HG03108 (cell line): ENCODE measurements around the gene RRBP1.
"Not testable (repeated sequence)": the region's sequence is repeated elsewhere in the genome, so short reads cannot be mapped to it uniquely, and the experiment has no call there.

ENCODE experiments used
- ATAC-seq: cut with Tn5 transposase; IDR thresholded peaks from one replicate; pipeline ENCODE4 v1.9.1; 2021; ENCODE audit warnings: moderate library complexity; ENCODE audit not compliant: unreplicated experiment

The RRBP1 gene

DNA sequence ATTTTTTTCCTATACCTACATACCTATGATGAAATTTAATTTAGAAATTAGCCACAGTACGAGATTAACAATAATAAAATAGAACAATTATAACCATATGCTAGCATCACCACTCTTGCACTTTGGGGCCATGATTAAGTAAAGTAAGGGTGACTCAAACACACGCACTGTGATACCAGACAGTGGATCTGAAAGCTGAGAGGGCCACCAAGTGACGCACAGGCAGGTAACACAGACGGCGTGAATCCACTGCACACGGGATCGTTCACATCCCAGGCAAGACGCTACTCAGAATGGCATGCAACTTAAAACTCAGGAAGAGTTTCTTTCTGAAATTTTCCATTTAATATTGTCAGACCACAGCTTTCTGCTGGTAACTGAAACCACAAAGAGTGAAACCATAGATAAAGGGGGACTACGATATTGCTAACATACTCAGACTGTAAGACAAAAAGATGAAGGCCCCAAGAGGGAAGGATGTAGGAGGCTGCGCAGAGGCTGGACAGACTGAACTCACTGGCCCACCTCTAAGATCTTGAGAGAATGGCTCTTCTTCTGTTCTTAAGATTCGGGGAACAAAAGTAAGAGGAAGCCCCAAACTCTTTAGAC is 17.9 kb downstream of the RRBP1 start:
- no peak for ATAC-seq

- no peak for ATAC-seq
These were observed 18.6 kb downstream of the RRBP1 start for GRCh38 chr20:17663486-17663885.

DNA sequence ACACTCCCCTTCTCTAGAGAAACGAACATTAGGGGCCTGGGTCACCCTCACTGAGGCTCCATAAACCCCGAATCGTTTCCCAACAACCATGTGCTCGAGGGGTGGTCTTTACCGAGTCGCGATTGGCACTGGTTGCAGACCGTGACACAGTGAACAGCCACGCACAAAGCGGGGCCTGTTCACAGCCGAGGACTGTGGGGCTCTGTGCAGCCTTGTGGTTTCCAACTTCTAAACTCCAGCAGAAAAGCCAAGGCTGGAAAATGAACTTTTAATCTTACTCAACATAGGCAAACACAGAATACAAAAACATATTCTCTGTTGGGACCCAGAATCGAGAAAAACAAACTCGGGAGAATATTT is 19.0 kb downstream of the RRBP1 start:
- no peak for ATAC-seq

DNA sequence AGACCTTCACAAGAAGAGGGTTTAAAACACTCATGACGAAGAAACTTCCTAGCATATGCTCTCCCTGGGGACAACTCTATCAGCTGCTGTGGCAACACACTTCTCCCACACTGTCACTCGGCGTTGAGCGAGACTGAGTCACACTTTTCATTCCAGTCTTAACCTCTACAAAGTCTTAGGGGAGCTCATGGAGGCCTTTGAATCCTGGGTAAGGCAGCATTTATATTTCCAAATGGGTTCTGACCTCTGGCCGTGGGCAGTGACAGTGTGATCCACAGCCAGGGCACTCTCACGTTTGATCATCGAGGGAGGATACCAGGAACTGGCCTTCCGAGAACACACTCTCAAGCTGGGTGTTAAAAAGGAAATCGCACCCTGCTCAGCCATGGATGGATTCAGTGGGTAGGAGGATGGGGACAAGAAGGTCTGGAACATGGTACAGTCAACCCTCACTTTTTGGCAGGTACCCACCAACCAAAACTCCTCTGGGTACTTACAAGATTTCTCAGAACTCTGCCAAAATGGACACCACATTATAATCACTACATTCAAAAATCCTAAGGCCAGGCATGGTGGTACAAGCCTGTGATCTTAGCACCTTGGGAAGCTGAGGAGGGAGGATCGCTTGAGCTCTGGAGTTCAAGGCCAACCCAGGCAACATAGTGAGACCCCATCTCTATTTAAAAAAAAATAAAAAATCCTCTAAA is 19.6 kb downstream of the RRBP1 start:
- no peak for ATAC-seq

DNA sequence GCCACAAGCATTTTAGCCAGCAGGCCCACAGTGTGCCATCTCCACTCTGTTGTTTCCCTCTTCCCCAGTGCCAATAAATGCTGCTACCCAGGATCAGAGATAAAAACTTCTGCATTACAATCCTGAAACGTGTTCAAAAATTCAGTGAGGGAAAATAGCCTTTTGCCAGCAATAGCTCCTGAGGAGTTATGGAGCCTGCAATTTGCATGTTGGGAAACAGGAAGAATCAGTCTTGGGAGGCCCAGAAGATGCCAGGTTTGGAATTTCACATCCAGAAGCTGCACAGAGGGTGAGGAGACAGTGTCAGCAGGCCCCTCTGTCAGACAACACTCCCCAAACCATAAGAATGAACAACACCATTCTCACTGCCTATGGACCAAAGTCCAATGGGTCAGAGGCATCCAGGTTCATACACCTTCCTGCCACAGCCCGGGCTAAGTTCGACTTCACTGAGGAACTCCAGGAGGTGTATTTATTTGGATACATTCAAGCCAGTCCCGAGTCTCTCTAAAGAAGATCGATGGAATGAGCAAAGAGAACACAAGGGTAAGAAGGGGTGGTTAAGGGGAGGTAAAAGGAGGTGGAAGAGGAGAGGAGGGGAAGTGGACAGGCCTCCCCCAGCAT is 20.8 kb downstream of the RRBP1 start:
- ATAC-seq, result no peak

DNA sequence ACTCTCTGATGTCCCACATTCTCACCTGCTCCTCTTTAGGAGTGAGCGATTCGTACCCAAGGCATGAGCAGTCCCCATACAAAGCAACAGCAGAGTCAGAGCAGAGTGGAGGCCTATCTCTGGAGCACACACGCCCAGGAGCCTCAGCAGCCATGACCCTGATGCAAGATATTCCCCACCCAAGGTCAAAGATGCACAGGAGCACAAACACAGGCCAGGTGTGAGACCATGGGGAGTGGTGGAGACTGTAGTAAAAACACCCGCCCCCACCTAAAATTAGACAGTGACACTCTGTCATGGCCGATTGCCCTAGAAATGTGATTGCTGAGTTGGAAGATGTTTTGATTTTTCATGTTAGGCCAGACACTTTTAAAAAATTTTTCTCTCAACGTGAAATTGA is 21.4 kb downstream of the RRBP1 start:
- no peak for ATAC-seq

DNA sequence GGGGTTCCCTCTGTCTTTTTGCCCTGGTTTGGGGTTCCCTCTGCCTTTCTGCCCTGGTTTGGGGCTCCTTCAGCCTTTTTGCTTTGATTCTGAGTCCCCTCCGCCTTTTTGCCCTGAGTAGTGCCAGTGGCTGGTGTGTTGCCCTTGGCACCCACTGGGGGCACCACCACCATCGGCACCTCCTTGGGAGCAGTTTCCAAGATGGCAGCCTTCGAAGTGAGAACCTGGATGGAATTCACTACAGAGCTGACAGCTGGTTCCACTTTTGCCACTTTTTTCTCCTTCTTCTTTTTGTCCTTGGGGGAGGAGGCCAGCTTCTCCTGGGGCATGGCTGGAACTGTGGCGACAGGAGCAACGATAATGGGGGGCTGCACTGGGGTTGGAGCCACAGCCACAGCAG is 22.2 kb downstream of the RRBP1 start:
- ATAC-seq, result no peak

DNA sequence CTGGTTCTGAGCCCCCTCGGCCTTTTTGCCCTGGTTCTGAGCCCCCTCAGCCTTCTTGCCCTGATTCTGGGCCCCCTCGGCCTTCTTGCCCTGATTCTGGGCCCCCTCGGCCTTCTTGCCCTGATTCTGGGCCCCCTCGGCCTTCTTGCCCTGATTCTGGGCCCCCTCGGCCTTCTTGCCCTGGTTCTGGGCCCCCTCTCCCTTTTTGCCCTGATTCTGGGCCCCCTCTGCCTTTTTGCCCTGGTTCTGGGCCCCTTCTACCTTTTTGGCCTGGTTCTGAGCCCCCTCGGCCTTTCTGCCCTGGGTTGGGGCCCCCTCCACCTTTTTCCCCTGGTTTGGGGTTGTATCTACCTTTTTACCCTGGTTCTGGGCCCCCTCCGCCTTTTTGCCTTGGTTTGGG is 22.7 kb downstream of the RRBP1 start:
- not testable (repeated sequence) for ATAC-seq

DNA sequence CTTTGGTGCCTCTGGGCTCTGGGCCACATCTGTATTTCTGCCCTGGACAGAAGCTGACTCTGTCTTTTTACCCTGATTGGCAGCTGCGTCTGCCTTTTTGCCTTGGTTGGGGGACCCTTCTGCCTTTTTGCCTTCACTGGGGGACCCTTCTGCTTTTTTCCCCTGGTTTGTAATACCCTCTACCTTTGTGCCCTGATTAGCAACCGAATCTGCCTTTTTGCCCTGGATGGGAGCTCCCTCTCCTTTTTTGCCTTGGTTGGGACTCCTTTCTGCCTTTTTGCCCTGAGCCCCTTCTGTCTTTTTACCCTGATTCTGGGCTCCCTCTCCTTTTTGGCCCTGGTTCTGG is 23.4 kb downstream of the RRBP1 start:
- ATAC-seq, result no peak

DNA sequence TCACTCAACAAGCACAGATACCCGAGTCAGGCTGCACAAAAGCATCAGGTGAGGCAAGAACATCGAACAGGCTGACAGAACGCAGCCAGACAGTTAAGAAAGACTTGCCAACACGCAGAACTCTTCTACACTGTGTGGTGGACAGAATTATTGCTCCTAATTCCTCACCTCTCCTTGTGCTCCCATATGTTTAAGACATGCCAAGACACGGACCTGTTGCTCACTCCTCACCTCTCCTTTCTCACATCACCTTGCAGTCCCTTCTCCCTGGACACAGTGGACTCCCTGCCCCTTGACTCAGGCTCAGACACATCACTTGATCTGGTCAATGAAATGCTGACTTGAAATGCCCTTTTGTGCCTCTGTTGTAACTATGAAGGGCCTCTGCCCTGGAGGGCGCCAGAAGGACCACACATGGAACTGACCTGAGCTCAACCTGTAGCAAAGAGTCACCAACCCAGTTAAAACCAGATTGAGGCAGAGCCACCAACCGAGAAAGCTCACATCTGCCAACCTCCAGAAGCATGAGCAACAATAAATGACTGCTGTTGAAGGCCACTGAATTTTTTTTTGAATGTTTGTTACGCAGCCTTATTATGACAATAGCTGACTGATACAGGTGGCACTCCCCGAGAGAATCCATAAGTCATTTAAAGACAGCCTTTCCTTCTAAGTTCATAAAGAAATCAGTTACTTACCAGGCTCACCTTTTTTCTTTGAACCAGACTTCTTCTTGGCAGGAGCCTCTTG is 24.0 kb downstream of the RRBP1 start:
- no peak for ATAC-seq

- ATAC-seq, result no peak
These were observed 24.8 kb downstream of the RRBP1 start for GRCh38 chr20:17657079-17657825.

DNA sequence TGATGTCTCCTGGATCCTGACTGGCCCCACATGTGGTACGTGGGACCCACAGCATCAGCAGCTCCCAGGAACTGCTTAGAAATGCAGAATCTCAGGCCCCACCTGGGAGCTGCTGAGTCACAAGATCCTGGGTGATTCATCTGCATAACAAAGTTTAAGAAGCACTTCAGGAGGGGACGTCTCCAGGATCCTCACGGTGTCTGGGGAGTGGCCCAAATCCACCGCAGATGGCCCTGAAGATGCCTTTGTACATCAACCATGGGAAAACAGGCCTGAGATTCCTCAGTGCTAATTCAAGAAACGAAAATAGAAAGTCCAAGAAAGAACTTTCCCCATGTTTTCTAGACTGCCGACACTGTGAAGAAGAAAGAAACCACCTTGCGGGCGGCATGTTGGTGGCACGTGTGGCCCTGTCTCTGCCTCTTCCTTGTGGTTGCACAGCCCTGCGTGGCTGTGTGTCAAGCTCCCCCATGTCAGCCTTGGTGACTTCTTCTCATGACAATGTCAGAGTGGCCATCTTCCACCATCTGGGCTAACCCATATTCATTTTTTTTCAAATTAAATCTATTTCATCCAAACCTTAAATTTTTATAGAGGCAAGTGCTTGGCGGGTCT is 26.1 kb downstream of the RRBP1 start:
- ATAC-seq, result no peak

DNA sequence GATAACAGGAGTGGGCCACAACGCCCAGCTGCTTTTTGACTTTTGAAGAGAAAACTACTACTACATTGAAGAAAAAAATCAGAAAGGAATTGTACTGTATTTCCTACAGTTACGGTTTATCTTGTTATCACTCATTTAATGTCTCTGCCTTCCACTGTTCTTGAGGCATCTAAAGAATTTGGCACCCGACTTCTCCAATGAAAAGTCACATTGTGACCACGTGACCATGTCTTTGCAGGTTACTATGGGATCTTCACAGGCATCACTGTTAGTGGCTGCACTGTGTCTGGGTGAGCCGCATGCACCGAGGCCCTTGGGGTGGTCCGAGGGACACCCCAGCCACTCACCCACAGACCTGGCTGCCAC is 26.8 kb downstream of the RRBP1 start:
- no peak for ATAC-seq

GRCh38 chr20:17654649-17655285 is 27.3 kb downstream of the RRBP1 start:
- ATAC-seq, result no peak

DNA sequence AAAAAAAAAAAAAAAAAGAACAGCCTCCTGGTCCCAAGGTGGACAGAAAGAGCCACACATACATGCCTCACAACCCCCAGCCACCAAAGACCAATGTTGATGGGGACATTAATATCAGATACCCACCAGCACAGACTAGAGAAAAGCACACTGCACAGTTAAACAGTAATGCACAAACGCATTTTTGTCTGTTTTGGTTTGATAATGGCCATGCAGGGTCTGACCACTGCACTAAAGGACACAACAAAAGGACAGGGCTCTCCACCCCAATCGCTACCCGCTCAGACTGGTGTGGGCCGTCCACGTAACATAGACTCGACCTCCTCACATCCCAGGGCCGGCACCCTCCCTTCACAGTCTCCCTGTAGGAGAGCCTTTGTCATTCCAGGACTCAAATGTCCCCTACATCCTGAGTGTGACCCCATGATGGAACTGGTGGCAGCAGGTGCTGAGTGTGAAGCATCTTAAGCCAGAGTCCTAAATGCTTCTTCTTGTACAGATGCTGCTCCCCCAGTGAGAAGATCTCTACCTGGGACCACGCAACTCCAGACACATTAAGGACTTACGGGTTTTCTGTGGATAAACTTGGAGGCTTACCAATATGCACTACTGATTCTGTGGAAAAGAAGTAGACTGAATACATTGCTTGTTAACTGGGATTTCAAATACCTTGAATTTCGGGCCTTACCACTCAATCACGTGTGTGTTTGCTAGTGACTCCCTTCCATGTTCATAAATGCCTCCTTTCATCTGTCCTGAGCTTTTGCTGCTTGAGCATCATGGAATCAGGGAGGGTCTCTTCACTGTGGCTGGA is 28.0 kb downstream of the RRBP1 start:
- ATAC-seq, result no peak

GRCh38 chr20:17652411-17652810 is 29.6 kb downstream of the RRBP1 start:
- no peak for ATAC-seq

DNA sequence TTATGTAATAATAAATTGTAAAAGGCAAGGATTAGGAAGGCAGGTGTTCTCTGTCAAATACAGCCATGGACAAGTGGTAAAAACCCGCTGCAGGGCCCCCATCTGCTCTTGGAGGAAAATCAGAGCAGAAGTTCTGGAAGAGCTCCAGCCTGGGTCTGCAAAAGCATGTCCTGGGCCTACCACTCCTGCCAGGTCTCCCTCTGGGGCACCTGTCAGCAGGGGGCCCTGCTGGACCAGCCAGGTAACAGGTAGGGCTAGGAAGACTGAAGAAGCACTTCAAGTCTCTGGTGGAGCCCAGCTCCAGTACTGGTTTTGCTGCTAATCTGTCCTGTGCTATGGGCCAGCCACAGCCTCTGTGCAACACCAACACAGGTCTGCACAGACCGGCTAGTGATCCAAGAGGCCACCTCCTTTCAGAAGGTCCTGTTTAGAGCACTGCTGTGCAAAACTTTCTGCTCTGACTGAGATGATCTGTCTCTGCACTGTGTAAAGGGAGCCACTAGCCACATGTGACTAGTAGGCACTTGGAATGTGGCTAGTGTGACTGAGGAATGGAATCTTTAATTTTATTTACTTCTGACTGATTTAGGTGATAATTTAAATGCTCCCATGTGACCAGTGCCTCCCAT is 30.2 kb downstream of the RRBP1 start:
- ATAC-seq, result no peak

DNA sequence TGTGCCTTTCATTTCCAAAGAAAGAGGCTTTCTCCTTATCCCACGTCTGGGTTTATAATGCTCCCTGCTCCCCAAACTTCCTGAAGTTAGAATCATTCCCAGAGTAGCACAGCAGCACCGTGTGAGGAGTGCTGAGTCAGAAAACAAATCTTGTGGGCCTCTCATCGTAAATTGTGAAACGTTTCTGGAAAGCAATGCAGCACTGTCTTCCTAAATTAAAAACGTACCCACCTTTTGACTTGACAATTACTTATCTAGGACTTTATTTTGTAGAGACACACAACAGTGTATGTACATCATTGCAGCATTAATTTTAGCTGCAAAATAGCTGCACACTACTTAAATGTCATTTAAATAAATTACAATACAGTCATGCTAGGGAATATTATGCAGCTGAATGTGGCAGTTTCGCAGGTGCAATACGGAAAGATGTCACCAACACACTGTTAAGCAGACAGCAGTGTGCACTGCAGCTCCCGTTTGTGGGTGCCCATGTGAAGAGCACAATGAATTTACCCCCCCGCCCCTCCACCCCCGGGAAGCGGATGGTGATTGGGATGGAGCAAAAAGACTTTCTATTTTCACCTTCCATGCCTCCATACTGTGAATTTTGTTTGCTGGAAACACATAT is 30.8 kb downstream of the RRBP1 start:
- ATAC-seq, result no peak
